GM03348 (cell line): ENCODE results near the gene FAM131C.
A peak's percentile ranks its signal among the peaks of the same experiment; 100 is the strongest.
"Not testable (repeated sequence)": the region's sequence is repeated elsewhere in the genome, so short reads cannot be mapped to it uniquely, and the experiment has no call there.

ENCODE experiments used
- DNase-seq: peaks from one replicate; pipeline ENCODE4 v3.0.0; 2012; ENCODE audit warnings: low spot score

The FAM131C gene

GRCh38 chr1:16076031-16076864, 2.8 kb upstream of the FAM131C start:
- peak; percentile 83 for DNase-seq

- DNase-seq = peak; percentile 86
Observed at GRCh38 chr1:16075337-16076030, 2.0 kb upstream of the FAM131C start.

- DNase-seq = no peak
Observed at GRCh38 chr1:16074217-16074616, 766 bp upstream of the FAM131C start.

- DNase-seq = peak; percentile 51
Observed at GRCh38 chr1:16072616-16073484, 601 bp downstream of the FAM131C start.

- no peak for DNase-seq
Observed at GRCh38 chr1:16072095-16072494, 1.4 kb downstream of the FAM131C start.

- no peak for DNase-seq
Observed at GRCh38 chr1:16071614-16072013, 1.8 kb downstream of the FAM131C start.

GRCh38 chr1:16070640-16071355, 2.7 kb downstream of the FAM131C start:
- no peak for DNase-seq

GRCh38 chr1:16068356-16069270, 4.8 kb downstream of the FAM131C start:
- DNase-seq = peak; percentile 67

GRCh38 chr1:16067933-16068332, 5.5 kb downstream of the FAM131C start:
- DNase-seq = no peak

GRCh38 chr1:16067127-16067768, 6.2 kb downstream of the FAM131C start:
- no peak for DNase-seq

- no peak for DNase-seq
Observed at GRCh38 chr1:16066245-16066644, 7.2 kb downstream of the FAM131C start.

GRCh38 chr1:16065269-16065576, 8.2 kb downstream of the FAM131C start:
- no peak for DNase-seq

- peak; percentile 48 for DNase-seq
Observed at GRCh38 chr1:16064536-16065268, 8.7 kb downstream of the FAM131C start.

- no peak for DNase-seq
Observed at GRCh38 chr1:16063921-16064320, 9.5 kb downstream of the FAM131C start.

GRCh38 chr1:16063226-16063829, 10.1 kb downstream of the FAM131C start:
- no peak for DNase-seq

GRCh38 chr1:16062687-16063075, 10.8 kb downstream of the FAM131C start:
- not testable (repeated sequence) for DNase-seq

GRCh38 chr1:16061989-16062686, 11.3 kb downstream of the FAM131C start:
- not testable (repeated sequence) for DNase-seq

GRCh38 chr1:16061266-16061665, 12.2 kb downstream of the FAM131C start:
- DNase-seq = no peak
